Osteoblast (primary cell): ENCODE results near the gene NKAIN2. TPM values are rescaled to one million over a fixed set of nuclear protein-coding genes. Genes with fewer than 3 reads are reported as not detected.

Source experiments
- DNase-seq: peaks from one replicate; pipeline ENCODE4 v3.0.0; 2011; ENCODE audit warnings: low spot score, mixed read lengths; ENCODE audit not compliant: insufficient read length; ENCODE audit errors: missing footprints
- H2AFZ ChIP-seq: 2 replicates; pipeline ENCODE4 v1.6.0; 2011; ENCODE audit warnings: mild to moderate bottlenecking, low read length
- H3K27ac ChIP-seq: 2 replicates; pipeline ENCODE4 v1.5.1; 2011; ENCODE audit warnings: mild to moderate bottlenecking, low read depth, low read length, moderate library complexity
- H3K27me3 ChIP-seq: 2 replicates; pipeline ENCODE4 v1.6.0; 2012; ENCODE audit warnings: mild to moderate bottlenecking, control low read depth, inconsistent platforms, low read length, moderate library complexity; ENCODE audit not compliant: insufficient read depth
- H3K36me3 ChIP-seq: 2 replicates; pipeline ENCODE4 v1.5.1; 2011; ENCODE audit warnings: mild to moderate bottlenecking, low read length, control low read depth, moderate library complexity; ENCODE audit not compliant: insufficient read depth
- H3K4me1 ChIP-seq: 2 replicates; pipeline ENCODE4 v1.5.1; 2011; ENCODE audit warnings: mild to moderate bottlenecking, low read length, control low read depth, moderate library complexity; ENCODE audit not compliant: insufficient read depth
- H3K4me2 ChIP-seq: 2 replicates; pipeline ENCODE4 v1.6.0; 2011; ENCODE audit warnings: mild to moderate bottlenecking, low read length; ENCODE audit not compliant: insufficient read depth
- H3K4me3 ChIP-seq: fragments of 200-600 bp; sonication (generic); 3 replicates; pipeline ENCODE4 v1.5.1; 2012; ENCODE audit warnings: mild to moderate bottlenecking, low read length, inconsistent platforms; ENCODE audit not compliant: insufficient read depth
- H3K79me2 ChIP-seq: 2 replicates; pipeline ENCODE4 v1.6.0; 2012; ENCODE audit warnings: mild to moderate bottlenecking, low read length, control low read depth, inconsistent platforms; ENCODE audit not compliant: insufficient read depth
- H3K9me3 ChIP-seq: 2 replicates; pipeline ENCODE4 v1.5.1; 2011; ENCODE audit warnings: low read depth, low read length, control low read depth
- H4K20me1 ChIP-seq: 2 replicates; pipeline ENCODE4 v1.6.0; 2012; ENCODE audit warnings: mild to moderate bottlenecking, low read length, control low read depth; ENCODE audit not compliant: insufficient read depth
- CTCF ChIP-seq: IDR thresholded peaks from 2 replicates; pipeline ENCODE4 v1.5.1; 2011; ENCODE audit warnings: mild to moderate bottlenecking, low read depth, low read length, moderate library complexity; ENCODE audit errors: extremely low read depth
- total RNA-seq: library from RNA; depleted of rRNA; stranded (reverse); fragments of >200 nt; gene quantifications from 2 replicates; pipeline ENCODE4 v1.2.3, GENCODE V29; 2012

The NKAIN2 gene
- total RNA-seq, 1 donor, result under 0.01 TPM

DNA sequence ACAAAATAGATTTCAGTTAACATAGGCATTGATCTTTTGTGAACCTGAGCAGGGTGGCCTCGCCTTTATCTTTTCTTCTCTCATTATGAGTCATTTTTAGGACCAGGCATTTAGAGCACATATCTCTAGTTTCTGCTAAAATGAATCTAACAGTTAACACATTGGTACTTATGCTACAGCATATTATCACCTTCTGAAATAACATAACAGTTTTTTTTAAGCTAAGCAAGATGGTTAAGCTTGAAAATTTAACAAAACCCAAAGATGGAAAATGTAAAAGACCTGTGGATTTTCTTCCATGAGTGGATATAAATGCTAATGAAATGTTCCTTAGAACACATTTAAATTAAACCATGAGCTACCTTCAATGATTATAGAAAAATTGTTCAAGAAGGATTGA, 671.5 kb downstream of the NKAIN2 start:
- no peak for TF ChIP-seq CTCF
- no peaks in the 10 kb centered on the region for H4K20me1 ChIP-seq
- no peak overlapping the region for H3K4me2 ChIP-seq
- no peak overlapping the region for H3K4me3 ChIP-seq
- no peaks in the 10 kb centered on the region for H3K9me3 ChIP-seq
- no peak for DNase-seq
- no peaks in the 10 kb centered on the region for H3K79me2 ChIP-seq
- no peaks in the 10 kb centered on the region for H3K4me1 ChIP-seq
- no peak overlapping the region for H2AFZ ChIP-seq
- no peaks in the 10 kb centered on the region for H3K36me3 ChIP-seq
- no peak overlapping the region for H3K27ac ChIP-seq
- no peaks in the 10 kb centered on the region for H3K27me3 ChIP-seq

GRCh38 chr6:124478906-124479305, 675.2 kb downstream of the NKAIN2 start:
- no peaks in the 10 kb centered on the region for H4K20me1 ChIP-seq
- H3K4me2 ChIP-seq, result no peak overlapping the region
- no peak for TF ChIP-seq CTCF
- no peaks in the 10 kb centered on the region for H3K9me3 ChIP-seq
- no peak overlapping the region for H3K4me3 ChIP-seq
- H3K27ac ChIP-seq, result no peak overlapping the region
- DNase-seq, result no peak
- H3K36me3 ChIP-seq, result no peaks in the 10 kb centered on the region
- no peak overlapping the region for H2AFZ ChIP-seq
- H3K27me3 ChIP-seq, result no peaks in the 10 kb centered on the region
- H3K4me1 ChIP-seq, result no peaks in the 10 kb centered on the region
- H3K79me2 ChIP-seq, result no peaks in the 10 kb centered on the region

- Histone ChIP-seq H3K27ac (no peak overlapping the region), H4K20me1 (no peaks in the 10 kb centered on the region), H3K79me2 (no peaks in the 10 kb centered on the region), H3K4me3 (no peak overlapping the region), H3K27me3 (no peaks in the 10 kb centered on the region), H3K4me2 (no peak overlapping the region), H2AFZ (no peak overlapping the region), H3K36me3 (no peaks in the 10 kb centered on the region), H3K4me1 (no peaks in the 10 kb centered on the region), H3K9me3 (no peaks in the 10 kb centered on the region)
- no peak for TF ChIP-seq CTCF
- no peak for DNase-seq
Observed at GRCh38 chr6:124479991-124480430, 676.3 kb downstream of the NKAIN2 start.

DNA sequence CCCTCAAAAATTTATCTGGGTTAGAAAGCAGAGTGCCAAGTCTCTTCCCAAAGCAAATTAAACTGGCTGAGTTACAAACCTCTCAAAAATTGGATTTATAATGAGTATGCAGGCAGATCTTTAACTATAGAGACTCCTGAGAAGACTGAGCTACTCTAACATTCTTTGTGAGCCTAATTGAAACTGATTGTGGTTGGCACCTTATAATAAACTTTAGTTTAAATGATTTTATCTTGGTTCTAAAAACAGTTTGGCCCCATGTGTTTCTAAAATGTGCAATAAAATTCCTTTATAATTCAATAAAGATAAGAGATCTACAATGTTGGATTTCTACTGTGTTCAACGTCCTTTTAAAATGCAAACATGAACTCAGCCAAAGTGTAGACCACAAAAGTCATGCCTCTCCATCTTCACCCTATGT, 678.4 kb downstream of the NKAIN2 start:
- H3K36me3 ChIP-seq, result no peaks in the 10 kb centered on the region
- no peaks in the 10 kb centered on the region for H3K4me1 ChIP-seq
- no peaks in the 10 kb centered on the region for H4K20me1 ChIP-seq
- TF ChIP-seq CTCF, result no peak
- H3K27me3 ChIP-seq, result no peaks in the 10 kb centered on the region
- H3K4me2 ChIP-seq, result no peak overlapping the region
- H3K79me2 ChIP-seq, result no peaks in the 10 kb centered on the region
- H2AFZ ChIP-seq, result no peak overlapping the region
- DNase-seq, result no peak
- H3K27ac ChIP-seq, result no peak overlapping the region
- H3K4me3 ChIP-seq, result no peak overlapping the region
- H3K9me3 ChIP-seq, result no peaks in the 10 kb centered on the region
